ENCODE data around the gene ZNF284.

GRCh38 chr19:44024900-44025216 is 47.1 kb upstream of the ZNF284 start:
- TF ChIP-seq CTCF (IDR thresholded peaks at IDR 0.05) (no peak), POLR2A (IDR thresholded peaks at IDR 0.05) (no peak)
